HEK293 (cell line): ENCODE results near the gene BUD23.

Source experiments
- EGR2 ChIP-seq: fragments of 450-650 bp; formaldehyde crosslinking; IDR thresholded peaks from 2 replicates; pipeline ENCODE4 v1.5.1; 2016; ENCODE audit warnings: low read depth, missing biosample characterization, missing genetic modification characterization
- FEZF1 ChIP-seq: fragments of 450-650 bp; formaldehyde crosslinking; IDR thresholded peaks from 2 replicates; pipeline ENCODE4 v1.5.1; 2016; ENCODE audit warnings: missing biosample characterization, missing genetic modification characterization
- IKZF3 ChIP-seq: fragments of 450-650 bp; IDR thresholded peaks from 2 replicates; pipeline ENCODE4 v1.5.0; 2018; ENCODE audit warnings: missing biosample characterization, mild to moderate bottlenecking, missing genetic modification characterization, moderate library complexity
- KLF1 ChIP-seq: fragments of 450-650 bp; formaldehyde crosslinking; IDR thresholded peaks from 2 replicates; pipeline ENCODE4 v1.5.1; 2016; ENCODE audit warnings: missing biosample characterization, missing genetic modification characterization
- ZBTB1 ChIP-seq: fragments of 450-650 bp; formaldehyde crosslinking; IDR thresholded peaks from 2 replicates; pipeline ENCODE4 v1.5.1; 2016; ENCODE audit warnings: missing biosample characterization, missing genetic modification characterization
- ZFHX2 ChIP-seq: fragments of 450-650 bp; formaldehyde crosslinking; conservative IDR thresholded peaks from 2 replicates; pipeline ENCODE4 v1.5.1; 2016; ENCODE audit warnings: missing biosample characterization, missing genetic modification characterization
- ZNF132 ChIP-seq: fragments of 450-650 bp; formaldehyde crosslinking; IDR thresholded peaks from 2 replicates; pipeline ENCODE4 v1.5.1; 2017; ENCODE audit warnings: missing biosample characterization, missing genetic modification characterization, borderline replicate concordance
- ZNF138 ChIP-seq: fragments of 450-650 bp; formaldehyde crosslinking; IDR thresholded peaks from 2 replicates; pipeline ENCODE4 v1.5.1; 2016; ENCODE audit warnings: missing biosample characterization, missing genetic modification characterization, borderline replicate concordance
- ZNF140 ChIP-seq: fragments of 450-650 bp; formaldehyde crosslinking; IDR thresholded peaks from 2 replicates; pipeline ENCODE4 v1.5.1; 2016; ENCODE audit warnings: missing biosample characterization, missing genetic modification characterization
- ZNF174 ChIP-seq: fragments of 450-650 bp; formaldehyde crosslinking; IDR thresholded peaks from 2 replicates; pipeline ENCODE4 v1.5.0; 2017; ENCODE audit warnings: missing biosample characterization, mild to moderate bottlenecking, missing genetic modification characterization
- ZNF239 ChIP-seq: fragments of 450-650 bp; formaldehyde crosslinking; IDR thresholded peaks from 2 replicates; pipeline ENCODE4 v1.5.1; 2016; ENCODE audit warnings: missing biosample characterization, missing genetic modification characterization
- ZNF248 ChIP-seq: fragments of 450-650 bp; formaldehyde crosslinking; IDR thresholded peaks from 2 replicates; pipeline ENCODE4 v1.5.1; 2017; ENCODE audit warnings: missing biosample characterization, missing genetic modification characterization
- ZNF266 ChIP-seq: fragments of 450-650 bp; formaldehyde crosslinking; IDR thresholded peaks from 2 replicates; pipeline ENCODE4 v1.5.1; 2016; ENCODE audit warnings: missing biosample characterization, missing genetic modification characterization, low read depth
- ZNF335 ChIP-seq: fragments of 450-650 bp; formaldehyde crosslinking; conservative IDR thresholded peaks from 2 replicates; pipeline ENCODE4 v1.5.1; 2016; ENCODE audit warnings: missing biosample characterization, missing genetic modification characterization
- ZNF473 ChIP-seq: fragments of 450-650 bp; formaldehyde crosslinking; IDR thresholded peaks from 2 replicates; pipeline ENCODE4 v1.5.1; 2017; ENCODE audit warnings: missing biosample characterization, missing genetic modification characterization
- ZNF548 ChIP-seq: fragments of 450-650 bp; formaldehyde crosslinking; IDR thresholded peaks from 2 replicates; pipeline ENCODE4 v1.5.1; 2016; ENCODE audit warnings: missing biosample characterization, missing genetic modification characterization
- ZNF561 ChIP-seq: fragments of 450-650 bp; IDR thresholded peaks from 2 replicates; pipeline ENCODE4 v1.5.1; 2018; ENCODE audit warnings: missing biosample characterization, missing genetic modification characterization, borderline replicate concordance
- ZNF623 ChIP-seq: fragments of 450-650 bp; formaldehyde crosslinking; IDR thresholded peaks from 2 replicates; pipeline ENCODE4 v1.5.1; 2016; ENCODE audit warnings: missing biosample characterization, missing genetic modification characterization
- ZSCAN30 ChIP-seq: fragments of 450-650 bp; IDR thresholded peaks from 2 replicates; pipeline ENCODE4 v1.5.1; 2018; ENCODE audit warnings: missing biosample characterization, mild to moderate bottlenecking, missing genetic modification characterization, moderate library complexity
- TF ChIP-seq, protein P1 (sequence below): fragments of 450-650 bp; formaldehyde crosslinking; IDR thresholded peaks from 2 replicates; pipeline ENCODE4 v1.5.1; 2016; ENCODE audit warnings: missing biosample characterization, missing genetic modification characterization
- TF ChIP-seq, protein P2 (sequence below): fragments of 450-650 bp; formaldehyde crosslinking; IDR thresholded peaks from 2 replicates; pipeline ENCODE4 v1.5.1; 2016; ENCODE audit warnings: missing biosample characterization, missing genetic modification characterization
- TF ChIP-seq, protein P3 (sequence below): fragments of 450-650 bp; formaldehyde crosslinking; IDR thresholded peaks from 2 replicates; pipeline ENCODE4 v1.5.1; 2016; ENCODE audit warnings: missing biosample characterization, missing genetic modification characterization
- TF ChIP-seq, protein P4 (sequence below): fragments of 450-650 bp; formaldehyde crosslinking; IDR thresholded peaks from 2 replicates; pipeline ENCODE4 v1.5.1; 2016; ENCODE audit warnings: missing biosample characterization, missing genetic modification characterization
- TF ChIP-seq, protein P5 (sequence below): fragments of 450-650 bp; IDR thresholded peaks from 2 replicates; pipeline ENCODE4 v1.5.1; 2018; ENCODE audit warnings: missing biosample characterization, missing genetic modification characterization
- TF ChIP-seq, protein P6 (sequence below): fragments of 450-650 bp; formaldehyde crosslinking; IDR thresholded peaks from 2 replicates; pipeline ENCODE4 v1.5.1; 2016; ENCODE audit warnings: missing biosample characterization, missing genetic modification characterization
- TF ChIP-seq, protein P7 (sequence below): sonication (generic); formaldehyde crosslinking; IDR thresholded peaks from 2 replicates; pipeline ENCODE4 v1.8.1; 2022; ENCODE audit warnings: mild to moderate bottlenecking, moderate library complexity, missing genetic modification reagents
- TF ChIP-seq, protein P8 (sequence below): fragments of 450-650 bp; formaldehyde crosslinking; IDR thresholded peaks from 2 replicates; pipeline ENCODE4; 2016; ENCODE audit warnings: missing biosample characterization, missing genetic modification characterization

BUD23 gene

DNA sequence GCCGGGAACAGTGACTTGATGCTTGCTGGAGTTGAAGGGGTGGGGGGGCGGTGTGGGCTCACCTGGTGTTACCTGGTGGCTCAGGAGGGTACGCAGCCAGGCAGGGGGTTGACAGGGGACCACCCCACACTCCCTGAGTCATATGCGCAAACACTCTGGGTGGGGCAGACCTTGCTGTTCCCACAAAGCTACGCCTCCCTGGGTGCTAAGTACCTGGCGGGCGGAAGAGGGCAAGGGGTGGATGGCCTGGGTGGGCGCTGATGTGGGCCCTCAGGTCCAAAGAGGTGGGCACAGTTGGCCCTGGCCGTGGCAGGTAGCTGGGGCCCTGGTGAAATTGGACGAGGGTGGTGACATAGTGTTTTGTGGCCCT, 22.1 kb downstream of the BUD23 start (continued):
- peak; percentile 65 for TF ChIP-seq KLF1 (tag by site-specific recombination)
- TF ChIP-seq, protein P1, sequence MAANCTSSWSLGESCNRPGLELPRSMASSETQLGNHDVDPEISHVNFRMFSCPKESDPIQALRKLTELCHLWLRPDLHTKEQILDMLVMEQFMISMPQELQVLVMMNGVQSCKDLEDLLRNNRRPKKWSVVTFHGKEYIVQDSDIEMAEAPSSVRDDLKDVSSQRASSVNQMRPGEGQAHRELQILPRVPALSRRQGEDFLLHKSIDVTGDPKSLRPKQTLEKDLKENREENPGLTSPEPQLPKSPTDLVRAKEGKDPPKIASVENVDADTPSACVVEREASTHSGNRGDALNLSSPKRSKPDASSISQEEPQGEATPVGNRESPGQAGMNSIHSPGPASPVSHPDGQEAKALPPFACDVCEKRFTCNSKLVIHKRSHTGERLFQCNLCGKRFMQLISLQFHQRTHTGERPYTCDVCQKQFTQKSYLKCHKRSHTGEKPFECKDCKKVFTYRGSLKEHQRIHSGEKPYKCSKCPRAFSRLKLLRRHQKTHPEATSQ: no peak
- TF ChIP-seq, protein P2, sequence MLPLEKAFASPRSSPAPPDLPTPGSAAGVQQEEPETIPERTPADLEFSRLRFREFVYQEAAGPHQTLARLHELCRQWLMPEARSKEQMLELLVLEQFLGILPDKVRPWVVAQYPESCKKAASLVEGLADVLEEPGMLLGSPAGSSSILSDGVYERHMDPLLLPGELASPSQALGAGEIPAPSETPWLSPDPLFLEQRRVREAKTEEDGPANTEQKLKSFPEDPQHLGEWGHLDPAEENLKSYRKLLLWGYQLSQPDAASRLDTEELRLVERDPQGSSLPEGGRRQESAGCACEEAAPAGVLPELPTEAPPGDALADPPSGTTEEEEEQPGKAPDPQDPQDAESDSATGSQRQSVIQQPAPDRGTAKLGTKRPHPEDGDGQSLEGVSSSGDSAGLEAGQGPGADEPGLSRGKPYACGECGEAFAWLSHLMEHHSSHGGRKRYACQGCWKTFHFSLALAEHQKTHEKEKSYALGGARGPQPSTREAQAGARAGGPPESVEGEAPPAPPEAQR (tag by site-specific recombination): no peak
- TF ChIP-seq, protein P3, sequence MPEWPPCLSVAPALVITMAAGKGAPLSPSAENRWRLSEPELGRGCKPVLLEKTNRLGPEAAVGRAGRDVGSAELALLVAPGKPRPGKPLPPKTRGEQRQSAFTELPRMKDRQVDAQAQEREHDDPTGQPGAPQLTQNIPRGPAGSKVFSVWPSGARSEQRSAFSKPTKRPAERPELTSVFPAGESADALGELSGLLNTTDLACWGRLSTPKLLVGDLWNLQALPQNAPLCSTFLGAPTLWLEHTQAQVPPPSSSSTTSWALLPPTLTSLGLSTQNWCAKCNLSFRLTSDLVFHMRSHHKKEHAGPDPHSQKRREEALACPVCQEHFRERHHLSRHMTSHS (tag by site-specific recombination): no peak
- TF ChIP-seq, protein P4, sequence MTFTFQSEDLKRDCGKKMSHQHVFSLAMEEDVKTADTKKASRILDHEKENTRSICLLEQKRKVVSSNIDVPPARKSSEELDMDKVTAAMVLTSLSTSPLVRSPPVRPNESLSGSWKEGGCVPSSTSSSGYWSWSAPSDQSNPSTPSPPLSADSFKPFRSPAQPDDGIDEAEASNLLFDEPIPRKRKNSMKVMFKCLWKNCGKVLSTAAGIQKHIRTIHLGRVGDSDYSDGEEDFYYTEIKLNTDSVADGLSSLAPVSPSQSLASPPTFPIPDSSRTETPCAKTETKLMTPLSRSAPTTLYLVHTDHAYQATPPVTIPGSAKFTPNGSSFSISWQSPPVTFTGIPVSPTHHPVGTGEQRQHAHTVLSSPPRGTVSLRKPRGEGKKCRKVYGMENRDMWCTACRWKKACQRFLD (tag by site-specific recombination): no peak
- TF ChIP-seq, protein P5, sequence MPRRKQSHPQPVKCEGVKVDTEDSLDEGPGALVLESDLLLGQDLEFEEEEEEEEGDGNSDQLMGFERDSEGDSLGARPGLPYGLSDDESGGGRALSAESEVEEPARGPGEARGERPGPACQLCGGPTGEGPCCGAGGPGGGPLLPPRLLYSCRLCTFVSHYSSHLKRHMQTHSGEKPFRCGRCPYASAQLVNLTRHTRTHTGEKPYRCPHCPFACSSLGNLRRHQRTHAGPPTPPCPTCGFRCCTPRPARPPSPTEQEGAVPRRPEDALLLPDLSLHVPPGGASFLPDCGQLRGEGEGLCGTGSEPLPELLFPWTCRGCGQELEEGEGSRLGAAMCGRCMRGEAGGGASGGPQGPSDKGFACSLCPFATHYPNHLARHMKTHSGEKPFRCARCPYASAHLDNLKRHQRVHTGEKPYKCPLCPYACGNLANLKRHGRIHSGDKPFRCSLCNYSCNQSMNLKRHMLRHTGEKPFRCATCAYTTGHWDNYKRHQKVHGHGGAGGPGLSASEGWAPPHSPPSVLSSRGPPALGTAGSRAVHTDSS: no peak
- TF ChIP-seq ZNF132 (tag by site-specific recombination): no peak
- no peak for TF ChIP-seq ZSCAN30 (tag by site-specific recombination)
- no peak for TF ChIP-seq ZNF561
- no peak for TF ChIP-seq ZNF623 (tag by site-specific recombination)
- peak; percentile 19; the same call in 1 of the 2 replicates for TF ChIP-seq ZFHX2
- TF ChIP-seq FEZF1: no peak
- no peak for TF ChIP-seq ZNF335 (tag by site-specific recombination)
- TF ChIP-seq, protein P6, sequence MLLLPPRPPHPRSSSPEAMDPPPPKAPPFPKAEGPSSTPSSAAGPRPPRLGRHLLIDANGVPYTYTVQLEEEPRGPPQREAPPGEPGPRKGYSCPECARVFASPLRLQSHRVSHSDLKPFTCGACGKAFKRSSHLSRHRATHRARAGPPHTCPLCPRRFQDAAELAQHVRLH (tag by site-specific recombination): no peak
- no peak for TF ChIP-seq ZNF239 (tag by site-specific recombination)
- no peak for TF ChIP-seq ZNF140 (tag by site-specific recombination)
- TF ChIP-seq EGR2: peak; percentile 58; the same call in 1 of the 2 replicates
- TF ChIP-seq ZNF473 (tag by site-specific recombination): no peak
- TF ChIP-seq, protein P7, sequence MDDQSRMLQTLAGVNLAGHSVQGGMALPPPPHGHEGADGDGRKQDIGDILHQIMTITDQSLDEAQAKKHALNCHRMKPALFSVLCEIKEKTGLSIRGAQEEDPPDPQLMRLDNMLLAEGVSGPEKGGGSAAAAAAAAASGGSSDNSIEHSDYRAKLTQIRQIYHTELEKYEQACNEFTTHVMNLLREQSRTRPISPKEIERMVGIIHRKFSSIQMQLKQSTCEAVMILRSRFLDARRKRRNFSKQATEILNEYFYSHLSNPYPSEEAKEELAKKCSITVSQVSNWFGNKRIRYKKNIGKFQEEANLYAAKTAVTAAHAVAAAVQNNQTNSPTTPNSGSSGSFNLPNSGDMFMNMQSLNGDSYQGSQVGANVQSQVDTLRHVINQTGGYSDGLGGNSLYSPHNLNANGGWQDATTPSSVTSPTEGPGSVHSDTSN (CRISPR knock-in tag): no peak
- TF ChIP-seq ZNF548: no peak
- no peak for TF ChIP-seq ZBTB1 (tag by site-specific recombination)
- TF ChIP-seq ZNF248 (tag by site-specific recombination): no peak
- TF ChIP-seq ZNF266 (tag by site-specific recombination): no peak
- no peak for TF ChIP-seq ZNF174 (tag by site-specific recombination)
- TF ChIP-seq IKZF3: no peak
- TF ChIP-seq, protein P8, sequence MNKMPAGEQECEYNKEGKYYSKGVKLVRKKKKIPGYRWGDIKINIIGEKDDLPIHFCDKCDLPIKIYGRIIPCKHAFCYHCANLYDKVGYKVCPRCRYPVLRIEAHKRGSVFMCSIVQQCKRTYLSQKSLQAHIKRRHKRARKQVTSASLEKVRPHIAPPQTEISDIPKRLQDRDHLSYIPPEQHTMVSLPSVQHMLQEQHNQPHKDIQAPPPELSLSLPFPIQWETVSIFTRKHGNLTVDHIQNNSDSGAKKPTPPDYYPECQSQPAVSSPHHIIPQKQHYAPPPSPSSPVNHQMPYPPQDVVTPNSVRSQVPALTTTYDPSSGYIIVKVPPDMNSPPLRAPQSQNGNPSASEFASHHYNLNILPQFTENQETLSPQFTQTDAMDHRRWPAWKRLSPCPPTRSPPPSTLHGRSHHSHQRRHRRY (tag by site-specific recombination): no peak
- TF ChIP-seq ZNF138 (tag by site-specific recombination): no peak
